LNCAP (cell line): ENCODE results near the gene TAS2R5.

Experiments used
- CTCF ChIP-seq: fragments of 450-650 bp; IDR thresholded peaks from 2 replicates; pipeline ENCODE4 v1.5.1; 2017; ENCODE audit warnings: mild to moderate bottlenecking

Gene TAS2R5

GRCh38 chr7:141785706-141786552 lies 4.1 kb upstream of the TAS2R5 start:
- TF ChIP-seq CTCF, result peak; percentile 88

- no peak for TF ChIP-seq CTCF
Measured at GRCh38 chr7:141788296-141788695, 1.7 kb upstream of the TAS2R5 start.

GRCh38 chr7:141792526-141792925 lies 2.5 kb downstream of the TAS2R5 start:
- no peak for TF ChIP-seq CTCF

GRCh38 chr7:141820067-141820466 lies 30.1 kb downstream of the TAS2R5 start:
- no peak for TF ChIP-seq CTCF

- TF ChIP-seq CTCF, result no peak
Measured at GRCh38 chr7:141837683-141838082, 47.7 kb downstream of the TAS2R5 start.

GRCh38 chr7:141838581-141838980 lies 48.6 kb downstream of the TAS2R5 start:
- no peak for TF ChIP-seq CTCF

GRCh38 chr7:141839256-141839655 lies 49.2 kb downstream of the TAS2R5 start:
- no peak for TF ChIP-seq CTCF
